ENCODE results near the gene MACROD1.

DNA sequence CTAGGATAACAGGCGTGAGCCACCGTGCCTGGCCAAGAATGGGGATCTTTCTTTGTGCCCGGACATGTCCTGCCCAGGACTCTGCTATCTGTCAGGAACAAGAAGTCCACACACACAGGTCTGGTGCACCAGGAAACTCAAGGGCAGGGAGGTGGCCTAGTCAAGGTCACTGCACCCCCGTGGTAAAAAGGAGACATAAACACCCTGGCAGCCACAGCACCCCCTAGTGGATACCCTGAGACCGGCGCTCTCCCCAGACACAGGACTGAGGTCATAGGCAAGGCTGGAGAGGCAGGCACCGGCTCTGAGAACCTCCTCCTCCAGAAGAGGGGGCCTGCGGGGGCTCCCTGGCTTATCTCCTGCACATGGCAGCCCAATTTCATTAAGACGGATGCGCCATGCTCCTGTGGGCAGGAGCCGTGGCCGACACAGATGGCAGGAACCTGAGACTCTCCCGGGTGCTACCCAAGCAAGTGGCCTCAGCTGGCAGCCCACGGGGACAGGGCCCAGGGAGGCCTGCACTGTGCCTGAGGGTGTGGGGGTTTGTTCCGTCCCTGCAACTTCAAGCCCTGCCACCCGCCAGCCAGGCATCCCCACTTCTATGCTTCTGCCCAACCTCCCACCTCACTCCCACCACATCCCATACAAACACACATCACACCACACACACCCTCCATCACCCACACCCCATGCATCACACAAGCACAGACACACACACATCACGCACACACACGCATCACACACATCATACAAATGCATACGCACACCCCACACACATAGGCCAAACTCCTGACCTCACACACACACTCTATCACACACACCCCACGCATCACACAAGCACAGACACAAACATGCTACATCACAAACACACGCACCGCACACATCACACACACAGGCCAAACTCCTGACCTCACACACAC, 19.6 kb downstream of the MACROD1 start:
- TF ChIP-seq POLR2AphosphoS5 (IDR thresholded peaks at IDR 0.05; ENCODE audit: insufficient read depth, low read depth, low read length) = no peak
- no peak for TF ChIP-seq POLR2A (IDR thresholded peaks at IDR 0.05; ENCODE audit: low read depth, low read length)
- TF ChIP-seq, protein P1, sequence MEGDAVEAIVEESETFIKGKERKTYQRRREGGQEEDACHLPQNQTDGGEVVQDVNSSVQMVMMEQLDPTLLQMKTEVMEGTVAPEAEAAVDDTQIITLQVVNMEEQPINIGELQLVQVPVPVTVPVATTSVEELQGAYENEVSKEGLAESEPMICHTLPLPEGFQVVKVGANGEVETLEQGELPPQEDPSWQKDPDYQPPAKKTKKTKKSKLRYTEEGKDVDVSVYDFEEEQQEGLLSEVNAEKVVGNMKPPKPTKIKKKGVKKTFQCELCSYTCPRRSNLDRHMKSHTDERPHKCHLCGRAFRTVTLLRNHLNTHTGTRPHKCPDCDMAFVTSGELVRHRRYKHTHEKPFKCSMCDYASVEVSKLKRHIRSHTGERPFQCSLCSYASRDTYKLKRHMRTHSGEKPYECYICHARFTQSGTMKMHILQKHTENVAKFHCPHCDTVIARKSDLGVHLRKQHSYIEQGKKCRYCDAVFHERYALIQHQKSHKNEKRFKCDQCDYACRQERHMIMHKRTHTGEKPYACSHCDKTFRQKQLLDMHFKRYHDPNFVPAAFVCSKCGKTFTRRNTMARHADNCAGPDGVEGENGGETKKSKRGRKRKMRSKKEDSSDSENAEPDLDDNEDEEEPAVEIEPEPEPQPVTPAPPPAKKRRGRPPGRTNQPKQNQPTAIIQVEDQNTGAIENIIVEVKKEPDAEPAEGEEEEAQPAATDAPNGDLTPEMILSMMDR (IDR thresholded peaks at IDR 0.05; ENCODE audit: extremely low read depth in 1 of 2, insufficient read depth in 1 of 2, low read depth in 1 of 2, low read length in 2 of 2) = peak; percentile 79 to 86
- TF ChIP-seq JUN (IDR thresholded peaks at IDR 0.05; ENCODE audit: borderline replicate concordance, insufficient read depth, insufficient read length, low read depth) = no peak
- TF ChIP-seq, protein P2, sequence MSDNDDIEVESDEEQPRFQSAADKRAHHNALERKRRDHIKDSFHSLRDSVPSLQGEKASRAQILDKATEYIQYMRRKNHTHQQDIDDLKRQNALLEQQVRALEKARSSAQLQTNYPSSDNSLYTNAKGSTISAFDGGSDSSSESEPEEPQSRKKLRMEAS (IDR thresholded peaks at IDR 0.05; ENCODE audit: insufficient read depth, insufficient read length) = no peak
- no peak for TF ChIP-seq EZH2 (IDR thresholded peaks at IDR 0.05; ENCODE audit: borderline replicate concordance, low read depth, low read length, severe bottlenecking)

All from endothelial cell of umbilical vein (primary cell).